Upper lobe of left lung (tissue), 6 donors: ENCODE data around the gene PPP3CA. TPM values are rescaled to one million over a fixed set of nuclear protein-coding genes. Genes with fewer than 3 reads are reported as not detected.

Source experiments
- ATAC-seq, 2 donors: fragments of 200-7000 bp; cut with Tn5 transposase; one replicate each; pipeline ENCODE4 v1.9.1; 2022; ENCODE audit warnings: mild to moderate bottlenecking in 2 of 2, moderate library complexity in 2 of 2; ENCODE audit not compliant: low FRiP score in 2 of 2
- DNase-seq, 2 donors: peaks; one replicate each; pipeline ENCODE4 v3.0.0-alpha.2; 2019 to 2020
- H3K27ac ChIP-seq, 4 donors: fragments of 200-600 bp; sonication (generic); one replicate each; pipeline ENCODE4 v1.5.1; 2016 to 2019
- H3K27me3 ChIP-seq, 4 donors: fragments of 200-600 bp; sonication (generic); one replicate each; pipeline ENCODE4 v1.5.1; 2017 to 2019
- H3K36me3 ChIP-seq, 4 donors: fragments of 200-600 bp; sonication (generic); one replicate each; pipeline ENCODE4 v1.5.1; 2016 to 2019
- H3K4me1 ChIP-seq, 4 donors: fragments of 200-600 bp; sonication (generic); one replicate each; pipeline ENCODE4 v1.5.1; 2018 to 2019
- H3K4me3 ChIP-seq, 4 donors: fragments of 200-600 bp; sonication (generic); one replicate each; pipeline ENCODE4 v1.5.1; 2017 to 2019; ENCODE audit warnings: mild to moderate bottlenecking in 2 of 4, moderate library complexity in 1 of 4
- H3K9me3 ChIP-seq, 4 donors: fragments of 200-600 bp; sonication (generic); one replicate each; pipeline ENCODE4 v1.5.1; 2018 to 2019
- EP300 ChIP-seq, 4 donors: sonication (generic); formaldehyde crosslinking; IDR thresholded peaks; one replicate each; pipeline ENCODE4 v1.5.1; 2017; ENCODE audit warnings: antibody characterized with exemption in 4 of 4, control low read depth in 2 of 4
- POLR2A ChIP-seq, 4 donors: fragments of 450-650 bp; IDR thresholded peaks; one replicate each; pipeline ENCODE4 v1.5.1; 2016 to 2017; ENCODE audit warnings: antibody characterized with exemption in 4 of 4, mild to moderate bottlenecking in 2 of 4
- POLR2AphosphoS5 ChIP-seq, 2 donors: sonication (generic); formaldehyde crosslinking; IDR thresholded peaks; one replicate each; pipeline ENCODE4 v1.5.1; 2017; ENCODE audit warnings: antibody characterized with exemption in 2 of 2
- WGBS, 2 donors: methylation state at CpG; one replicate each; pipeline ENCODE4 v1.1.5; 2017 to 2018; 5-methylcytosine and 5-hydroxymethylcytosine counted together
- total RNA-seq, 6 donors: library from RNA; depleted of rRNA in 4 of 6; stranded (reverse); fragments of >200 nt in 4 of 6; gene quantifications; one replicate each; pipeline versions ENCODE4 v1.1.0 to v1.2.1, GENCODE V29; 2016 to 2021
- TF ChIP-seq, protein P1 (sequence below), 6 experiments: fragments of 450-650 bp in 4 of 6; fragments of 200-600 bp in 2 of 6; sonication (generic) in 2 of 6; IDR thresholded peaks; one replicate each; pipeline ENCODE4 v1.5.1; 2016 to 2019; ENCODE audit warnings: antibody characterized with exemption in 6 of 6
- donor health status: DM: no; HTN: no; CAD: no; lungs with moderate emphysema.
- donor health status: DM: no; HTN: yes; CAD: no; lungs with severe emphysema.

PPP3CA gene
- total RNA-seq, 6 donors from 2014 or later, result 28.3 to 62.0 (median 50.0) TPM

DNA sequence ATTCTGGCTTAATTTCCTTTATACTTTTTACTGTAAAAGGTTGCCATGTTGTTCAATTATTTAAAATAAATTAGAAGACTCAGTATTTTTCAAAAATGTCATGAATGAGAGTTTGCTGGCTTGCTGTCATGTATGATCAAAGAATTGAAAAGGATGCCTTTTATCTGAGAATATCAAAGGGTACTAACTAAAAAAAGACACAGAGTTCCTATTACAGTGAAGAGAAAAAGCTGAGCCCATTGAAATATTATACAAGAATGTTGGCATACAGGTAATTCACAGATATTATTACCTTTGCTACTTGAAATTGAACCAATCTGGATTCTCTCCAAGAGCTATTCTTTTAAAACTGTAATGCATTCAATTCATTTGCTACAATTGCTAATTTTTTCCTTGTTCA is 200.0 kb downstream of the PPP3CA start:
- TF ChIP-seq, protein P1, sequence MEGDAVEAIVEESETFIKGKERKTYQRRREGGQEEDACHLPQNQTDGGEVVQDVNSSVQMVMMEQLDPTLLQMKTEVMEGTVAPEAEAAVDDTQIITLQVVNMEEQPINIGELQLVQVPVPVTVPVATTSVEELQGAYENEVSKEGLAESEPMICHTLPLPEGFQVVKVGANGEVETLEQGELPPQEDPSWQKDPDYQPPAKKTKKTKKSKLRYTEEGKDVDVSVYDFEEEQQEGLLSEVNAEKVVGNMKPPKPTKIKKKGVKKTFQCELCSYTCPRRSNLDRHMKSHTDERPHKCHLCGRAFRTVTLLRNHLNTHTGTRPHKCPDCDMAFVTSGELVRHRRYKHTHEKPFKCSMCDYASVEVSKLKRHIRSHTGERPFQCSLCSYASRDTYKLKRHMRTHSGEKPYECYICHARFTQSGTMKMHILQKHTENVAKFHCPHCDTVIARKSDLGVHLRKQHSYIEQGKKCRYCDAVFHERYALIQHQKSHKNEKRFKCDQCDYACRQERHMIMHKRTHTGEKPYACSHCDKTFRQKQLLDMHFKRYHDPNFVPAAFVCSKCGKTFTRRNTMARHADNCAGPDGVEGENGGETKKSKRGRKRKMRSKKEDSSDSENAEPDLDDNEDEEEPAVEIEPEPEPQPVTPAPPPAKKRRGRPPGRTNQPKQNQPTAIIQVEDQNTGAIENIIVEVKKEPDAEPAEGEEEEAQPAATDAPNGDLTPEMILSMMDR (IDR thresholded peaks at IDR 0.05), result no peak
- no peak for TF ChIP-seq EP300 (IDR thresholded peaks at IDR 0.05)
- TF ChIP-seq POLR2A (IDR thresholded peaks at IDR 0.05), result no peak
- no peak for TF ChIP-seq POLR2AphosphoS5 (IDR thresholded peaks at IDR 0.05)
- Histone ChIP-seq H3K4me1 (no peaks in the 10 kb centered on the region), H3K4me3 (no peak overlapping the region), H3K27me3 (no peaks in the 10 kb centered on the region), H3K27ac (no peak overlapping the region), H3K36me3 (no peaks in the 10 kb centered on the region), H3K9me3 (no peaks in the 10 kb centered on the region)
- ATAC-seq (no peak), DNase-seq (no peak)

- Histone ChIP-seq H3K9me3 (no peaks in the 10 kb centered on the region), H3K4me3 (no peak overlapping the region)
These were observed 202.3 kb downstream of the PPP3CA start for GRCh38 chr4:101145021-101145420.

GRCh38 chr4:101142259-101142658 is 205.1 kb downstream of the PPP3CA start:
- no peak overlapping the region for H3K4me3 ChIP-seq
- H3K9me3 ChIP-seq, result no peaks in the 10 kb centered on the region
- no peak for DNase-seq
- no peak for ATAC-seq
- TF ChIP-seq POLR2A (IDR thresholded peaks at IDR 0.05), result no peak
- TF ChIP-seq EP300 (IDR thresholded peaks at IDR 0.05), result no peak
- TF ChIP-seq POLR2AphosphoS5 (IDR thresholded peaks at IDR 0.05), result no peak
- TF ChIP-seq, protein P1 (IDR thresholded peaks at IDR 0.05), result no peak
- H3K4me1 ChIP-seq, result peaks cover 0 to 13% (median under 1%) of the 10 kb centered on the region in 4 donors
- no peak overlapping the region for H3K27ac ChIP-seq
- H3K36me3 ChIP-seq, result no peaks in the 10 kb centered on the region
- no peaks in the 10 kb centered on the region for H3K27me3 ChIP-seq
- 80% methylated on average over 4 of the region's 4 CpGs for WGBS, 2 donors

More at GRCh38 chr4:101145021-101145420, 202.3 kb downstream of the PPP3CA start:
- DNase-seq, result no peak
- Histone ChIP-seq H3K27me3 (no peaks in the 10 kb centered on the region), H3K4me1 (peaks cover 0 to 10% (median 0%) of the 10 kb centered on the region in 4 donors), H3K27ac (no peak overlapping the region), H3K36me3 (no peaks in the 10 kb centered on the region)
- TF ChIP-seq EP300 (IDR thresholded peaks at IDR 0.05), result no peak
- no peak for TF ChIP-seq POLR2A (IDR thresholded peaks at IDR 0.05)
- TF ChIP-seq, protein P1 (IDR thresholded peaks at IDR 0.05), result no peak
- TF ChIP-seq POLR2AphosphoS5 (IDR thresholded peaks at IDR 0.05), result no peak
- no peak for ATAC-seq

- H3K4me1 ChIP-seq, result peaks cover 0 to 15% (median 2%) of the 10 kb centered on the region in 4 donors
- no peaks in the 10 kb centered on the region for H3K9me3 ChIP-seq
- no peak for DNase-seq
- WGBS, 2 donors, result 72 to 76% methylated on average over 4 of the region's 4 CpGs
- TF ChIP-seq, protein P1 (IDR thresholded peaks at IDR 0.05), result no peak
- no peak for TF ChIP-seq POLR2A (IDR thresholded peaks at IDR 0.05)
- no peak for TF ChIP-seq EP300 (IDR thresholded peaks at IDR 0.05)
- no peak for TF ChIP-seq POLR2AphosphoS5 (IDR thresholded peaks at IDR 0.05)
- H3K27me3 ChIP-seq, result no peaks in the 10 kb centered on the region
- H3K4me3 ChIP-seq, result no peak overlapping the region
- no peaks in the 10 kb centered on the region for H3K36me3 ChIP-seq
- ATAC-seq, result no peak
- no peak overlapping the region for H3K27ac ChIP-seq
These were observed 205.5 kb downstream of the PPP3CA start for GRCh38 chr4:101141855-101142254.

- WGBS, 2 donors, result 82 to 89% methylated on average over 5 of the region's 5 CpGs
- no peaks in the 10 kb centered on the region for H3K9me3 ChIP-seq
- no peak for DNase-seq
- H3K4me1 ChIP-seq, result peaks cover 0 to 21% (median 4%) of the 10 kb centered on the region in 4 donors
- no peak for ATAC-seq
- no peak for TF ChIP-seq POLR2A (IDR thresholded peaks at IDR 0.05)
- TF ChIP-seq POLR2AphosphoS5 (IDR thresholded peaks at IDR 0.05), result no peak
- TF ChIP-seq, protein P1 (IDR thresholded peaks at IDR 0.05), result no peak
- no peak for TF ChIP-seq EP300 (IDR thresholded peaks at IDR 0.05)
- no peaks in the 10 kb centered on the region for H3K36me3 ChIP-seq
- H3K27ac ChIP-seq, result no peak overlapping the region
- no peak overlapping the region for H3K4me3 ChIP-seq
- no peaks in the 10 kb centered on the region for H3K27me3 ChIP-seq
These were observed 206.1 kb downstream of the PPP3CA start for GRCh38 chr4:101141230-101141629.
